ENCODE data around the gene STMN1. TPM values are rescaled to one million over a fixed set of nuclear protein-coding genes. Genes with fewer than 3 reads are reported as not detected.

Gene STMN1
- total RNA-seq, 1 donor: 50.6 TPM

GRCh38 chr1:25871704-25872494, 34.3 kb downstream of the STMN1 start:
- no peak for DNase-seq (ENCODE audit: low read depth in 2 of 3, low spot score in 2 of 3)

GRCh38 chr1:25871086-25871703, 35.0 kb downstream of the STMN1 start:
- DNase-seq (ENCODE audit: low read depth in 2 of 3, low spot score in 2 of 3): no peak

GRCh38 chr1:25870614-25871013, 35.6 kb downstream of the STMN1 start:
- DNase-seq (ENCODE audit: low read depth in 2 of 3, low spot score in 2 of 3): no peak

GRCh38 chr1:25869909-25870606, 36.2 kb downstream of the STMN1 start:
- DNase-seq (ENCODE audit: low read depth in 2 of 3, low spot score in 2 of 3): no peak

- DNase-seq (ENCODE audit: low read depth in 2 of 3, low spot score in 2 of 3): no peak
Observed at GRCh38 chr1:25867210-25867991, 38.8 kb downstream of the STMN1 start.

GRCh38 chr1:25866288-25866687, 39.9 kb downstream of the STMN1 start:
- no peak for DNase-seq (ENCODE audit: low read depth in 2 of 3, low spot score in 2 of 3)

GRCh38 chr1:25864434-25864833, 41.8 kb downstream of the STMN1 start:
- no peak for DNase-seq (ENCODE audit: low read depth in 2 of 3, low spot score in 2 of 3)

- DNase-seq (ENCODE audit: low read depth in 2 of 3, low spot score in 2 of 3): no peak
Observed at GRCh38 chr1:25863486-25864262, 42.5 kb downstream of the STMN1 start.

- no peak for DNase-seq (ENCODE audit: low read depth in 2 of 3, low spot score in 2 of 3)
Observed at GRCh38 chr1:25862785-25863485, 43.3 kb downstream of the STMN1 start.

- peak in 1 of 3 donors; percentile 45 for DNase-seq (ENCODE audit: low read depth in 2 of 3, low spot score in 2 of 3)
Observed at GRCh38 chr1:25861316-25862286, 44.6 kb downstream of the STMN1 start.

GRCh38 chr1:25858906-25859789, 47.1 kb downstream of the STMN1 start, which contains the start of gene AUNIP:
AUNIP (minus strand) TSS chr1:25859457; CDS start chr1:25859357, 100 bp downstream.
- DNase-seq (ENCODE audit: low read depth in 2 of 3, low spot score in 2 of 3): peak; percentile 77 to 92 (median 89)

- DNase-seq (ENCODE audit: low read depth in 2 of 3, low spot score in 2 of 3): no peak
Observed at GRCh38 chr1:25858494-25858893, 47.7 kb downstream of the STMN1 start.

GRCh38 chr1:25856856-25857255, 49.4 kb downstream of the STMN1 start:
- DNase-seq (ENCODE audit: low read depth in 2 of 3, low spot score in 2 of 3): no peak

GRCh38 chr1:25854554-25854953, 51.7 kb downstream of the STMN1 start:
- no peak for DNase-seq (ENCODE audit: low read depth in 2 of 3, low spot score in 2 of 3)
